Parathyroid adenoma (tissue), 2 donors: ENCODE measurements around the gene ADGB.

ENCODE experiments used
- H2AFZ ChIP-seq: fragments of 300-600 bp; sonication (generic); one replicate; pipeline ENCODE4 v1.7.0; 2017; ENCODE audit warnings: antibody characterized with exemption, mild to moderate bottlenecking
- H3K27ac ChIP-seq: fragments of 300-600 bp; sonication (generic); one replicate; pipeline ENCODE4 v1.7.0; 2017
- H3K27me3 ChIP-seq: fragments of 300-600 bp; sonication (generic); one replicate; pipeline ENCODE4 v1.7.0; 2017; ENCODE audit warnings: low read length; ENCODE audit not compliant: control insufficient read depth, insufficient read depth
- H3K36me3 ChIP-seq: fragments of 300-600 bp; sonication (generic); one replicate; pipeline ENCODE4 v1.7.0; 2017; ENCODE audit warnings: low read length; ENCODE audit not compliant: control insufficient read depth, insufficient read depth
- H3K4me1 ChIP-seq: fragments of 300-600 bp; sonication (generic); one replicate; pipeline ENCODE4 v1.7.0; 2017; ENCODE audit warnings: control low read depth
- H3K4me2 ChIP-seq: fragments of 300-600 bp; sonication (generic); one replicate; pipeline ENCODE4 v1.7.0; 2017; ENCODE audit warnings: low read length
- H3K4me3 ChIP-seq: fragments of 300-600 bp; sonication (generic); one replicate; pipeline ENCODE4 v1.7.0; 2017; ENCODE audit warnings: low read depth, low read length
- H3K79me2 ChIP-seq: fragments of 300-600 bp; sonication (generic); one replicate; pipeline ENCODE4 v1.7.0; 2017; ENCODE audit warnings: control low read depth
- H3K9ac ChIP-seq: fragments of 300-600 bp; sonication (generic); one replicate; pipeline ENCODE4 v1.7.0; 2017; ENCODE audit warnings: mild to moderate bottlenecking
- H3K9me3 ChIP-seq: fragments of 300-600 bp; sonication (generic); one replicate; pipeline ENCODE4 v1.7.0; 2017; ENCODE audit warnings: low read length; ENCODE audit not compliant: control insufficient read depth
- CTCF ChIP-seq: fragments of 300-600 bp; sonication (generic); IDR thresholded peaks from one replicate; pipeline ENCODE4 v1.7.0; 2017; ENCODE audit warnings: antibody characterized with exemption, mild to moderate bottlenecking
- donor health status: primary hyperparathyroidism.

The ADGB gene

GRCh38 chr6:146593986-146594385, 4.8 kb upstream of the ADGB start:
- no peaks in the 10 kb centered on the region for H3K9me3 ChIP-seq
- no peaks in the 10 kb centered on the region for H3K79me2 ChIP-seq
- no peak overlapping the region for H3K4me3 ChIP-seq
- no peak overlapping the region for H3K9ac ChIP-seq
- no peaks in the 10 kb centered on the region for H3K27me3 ChIP-seq
- H3K36me3 ChIP-seq, result no peaks in the 10 kb centered on the region
- no peak overlapping the region for H3K4me2 ChIP-seq
- no peak overlapping the region for H3K27ac ChIP-seq
- no peak for TF ChIP-seq CTCF
- no peaks in the 10 kb centered on the region for H3K4me1 ChIP-seq
- no peak overlapping the region for H2AFZ ChIP-seq

GRCh38 chr6:146594495-146594894, 4.3 kb upstream of the ADGB start:
- no peak overlapping the region for H3K27ac ChIP-seq
- TF ChIP-seq CTCF, result no peak
- no peak overlapping the region for H3K9ac ChIP-seq
- no peak overlapping the region for H3K4me2 ChIP-seq
- H3K79me2 ChIP-seq, result no peaks in the 10 kb centered on the region
- H3K36me3 ChIP-seq, result no peaks in the 10 kb centered on the region
- no peaks in the 10 kb centered on the region for H3K4me1 ChIP-seq
- H3K4me3 ChIP-seq, result no peak overlapping the region
- H3K27me3 ChIP-seq, result no peaks in the 10 kb centered on the region
- no peaks in the 10 kb centered on the region for H3K9me3 ChIP-seq
- no peak overlapping the region for H2AFZ ChIP-seq

- no peak for TF ChIP-seq CTCF
- Histone ChIP-seq H3K4me3 (no peak overlapping the region), H3K27me3 (no peaks in the 10 kb centered on the region), H3K9me3 (no peaks in the 10 kb centered on the region), H3K9ac (no peak overlapping the region), H2AFZ (no peak overlapping the region), H3K4me1 (no peaks in the 10 kb centered on the region), H3K79me2 (no peaks in the 10 kb centered on the region), H3K27ac (no peak overlapping the region), H3K36me3 (no peaks in the 10 kb centered on the region), H3K4me2 (no peak overlapping the region)
Observed at GRCh38 chr6:146595972-146596731, 2.6 kb upstream of the ADGB start.

- Histone ChIP-seq H3K9ac (no peak overlapping the region), H3K4me3 (no peak overlapping the region), H3K9me3 (no peaks in the 10 kb centered on the region), H3K4me2 (no peak overlapping the region), H3K79me2 (no peaks in the 10 kb centered on the region), H2AFZ (no peak overlapping the region), H3K27me3 (no peaks in the 10 kb centered on the region), H3K4me1 (no peaks in the 10 kb centered on the region), H3K27ac (no peak overlapping the region), H3K36me3 (no peaks in the 10 kb centered on the region)
- no peak for TF ChIP-seq CTCF
Observed at GRCh38 chr6:146601352-146601751, 2.6 kb downstream of the ADGB start.

- no peak for TF ChIP-seq CTCF
- Histone ChIP-seq H3K36me3 (no peaks in the 10 kb centered on the region), H3K4me1 (no peaks in the 10 kb centered on the region), H3K4me2 (no peak overlapping the region), H2AFZ (no peak overlapping the region), H3K4me3 (no peak overlapping the region), H3K9me3 (no peaks in the 10 kb centered on the region), H3K27me3 (no peaks in the 10 kb centered on the region), H3K27ac (no peak overlapping the region), H3K9ac (no peak overlapping the region), H3K79me2 (no peaks in the 10 kb centered on the region)
Observed at GRCh38 chr6:146602526-146602925, 3.8 kb downstream of the ADGB start.
